HCT116 (cell line): ENCODE data around the gene MYO7B.

Experiments used
- RAD21 ChIP-seq: IDR thresholded peaks from 2 replicates; pipeline ENCODE4 v1.6.1; 2012; ENCODE audit warnings: low read depth, mild to moderate bottlenecking
- SP1 ChIP-seq: IDR thresholded peaks from 2 replicates; pipeline ENCODE4 v1.6.1; 2012; ENCODE audit warnings: low read depth
- YY1 ChIP-seq: IDR thresholded peaks from 2 replicates; pipeline ENCODE4 v1.6.1; 2011; ENCODE audit warnings: low read length, low read depth, moderate library complexity, mild to moderate bottlenecking; ENCODE audit not compliant: insufficient replicate concordance; ENCODE audit errors: extremely low read depth
- TF ChIP-seq, protein P1 (sequence below), 3 experiments: fragments of 200-600 bp in 1 of 3; sonication (generic) in 1 of 3; IDR thresholded peaks in 2 of 3; conservative IDR thresholded peaks in 1 of 3; 2 replicates each; pipeline ENCODE4 v1.5.1; 2012 to 2017; ENCODE audit warnings: low read depth in 2 of 3, low read length in 2 of 3, antibody characterized with exemption in 1 of 3, borderline replicate concordance in 1 of 3, control low read depth in 1 of 3, mild to moderate bottlenecking in 1 of 3, mixed read lengths in 1 of 3, mixed run types in 1 of 3, moderate library complexity in 1 of 3; ENCODE audit not compliant: insufficient read depth in 1 of 3
- TF ChIP-seq, protein P2 (sequence below): IDR thresholded peaks from 2 replicates; pipeline ENCODE4 v1.6.1; 2012

GRCh38 chr2:127614246-127614645, 78.8 kb downstream of the MYO7B start:
- TF ChIP-seq, protein P1, sequence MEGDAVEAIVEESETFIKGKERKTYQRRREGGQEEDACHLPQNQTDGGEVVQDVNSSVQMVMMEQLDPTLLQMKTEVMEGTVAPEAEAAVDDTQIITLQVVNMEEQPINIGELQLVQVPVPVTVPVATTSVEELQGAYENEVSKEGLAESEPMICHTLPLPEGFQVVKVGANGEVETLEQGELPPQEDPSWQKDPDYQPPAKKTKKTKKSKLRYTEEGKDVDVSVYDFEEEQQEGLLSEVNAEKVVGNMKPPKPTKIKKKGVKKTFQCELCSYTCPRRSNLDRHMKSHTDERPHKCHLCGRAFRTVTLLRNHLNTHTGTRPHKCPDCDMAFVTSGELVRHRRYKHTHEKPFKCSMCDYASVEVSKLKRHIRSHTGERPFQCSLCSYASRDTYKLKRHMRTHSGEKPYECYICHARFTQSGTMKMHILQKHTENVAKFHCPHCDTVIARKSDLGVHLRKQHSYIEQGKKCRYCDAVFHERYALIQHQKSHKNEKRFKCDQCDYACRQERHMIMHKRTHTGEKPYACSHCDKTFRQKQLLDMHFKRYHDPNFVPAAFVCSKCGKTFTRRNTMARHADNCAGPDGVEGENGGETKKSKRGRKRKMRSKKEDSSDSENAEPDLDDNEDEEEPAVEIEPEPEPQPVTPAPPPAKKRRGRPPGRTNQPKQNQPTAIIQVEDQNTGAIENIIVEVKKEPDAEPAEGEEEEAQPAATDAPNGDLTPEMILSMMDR (IDR thresholded peaks at IDR 0.05 in 2 of 3, conservative IDR thresholded peaks at IDR 0.05 in 1 of 3; ENCODE audit: borderline replicate concordance in 1 of 3, insufficient read depth in 1 of 3, low read depth in 2 of 3, low read length in 2 of 3), result no peak
- TF ChIP-seq RAD21, result no peak
- TF ChIP-seq YY1, result no peak
- TF ChIP-seq, protein P2, sequence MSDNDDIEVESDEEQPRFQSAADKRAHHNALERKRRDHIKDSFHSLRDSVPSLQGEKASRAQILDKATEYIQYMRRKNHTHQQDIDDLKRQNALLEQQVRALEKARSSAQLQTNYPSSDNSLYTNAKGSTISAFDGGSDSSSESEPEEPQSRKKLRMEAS, result no peak
- TF ChIP-seq SP1, result no peak
